ENCODE measurements around the gene TDRD12. TPM values are rescaled to one million over a fixed set of nuclear protein-coding genes. Genes with fewer than 3 reads are reported as not detected.
"Not testable (repeated sequence)": the region's sequence is repeated elsewhere in the genome, so short reads cannot be mapped to it uniquely, and the experiment has no call there.

TDRD12 gene
- total and polyA plus RNA-seq, 2 donors (not counting 1 experiment from before 2014, with no cell fraction given), result 0.17 TPM; not detected in 1

DNA sequence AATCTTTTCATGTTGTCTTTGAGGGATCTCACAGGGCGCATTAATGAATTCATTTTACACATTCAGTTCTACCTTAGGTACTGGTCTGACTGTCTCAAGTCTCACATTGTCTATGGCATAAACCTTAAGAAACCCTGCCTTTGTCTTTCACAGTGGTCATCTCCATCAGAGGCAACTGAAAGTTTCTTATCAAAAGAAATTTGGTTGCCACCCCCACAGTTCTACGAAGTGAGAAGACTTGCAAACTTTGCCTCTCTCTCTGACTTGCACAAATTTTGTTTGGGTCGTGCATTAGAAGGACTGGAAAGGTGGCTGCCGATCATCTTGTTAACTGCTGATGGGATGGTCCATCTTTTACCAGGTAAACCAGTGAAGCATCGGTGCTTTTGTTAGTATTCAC, 10.5 kb upstream of the TDRD12 start:
- Histone ChIP-seq H2AFZ (ENCODE audit: low read length) (no peak overlapping the region), H3K4me2 (ENCODE audit: extremely low read depth, insufficient read depth, low read length) (no peak overlapping the region), H3K79me2 (ENCODE audit: control insufficient read depth, insufficient read depth, low read length) (peaks cover 4% of the 10 kb centered on the region), H3K9ac (ENCODE audit: insufficient read depth, low read length) (no peak overlapping the region), H3K27ac (ENCODE audit: insufficient read depth, low read length) (no peak overlapping the region), H3K27me3 (ENCODE audit: control insufficient read depth, insufficient read depth, low read length) (no peaks in the 10 kb centered on the region), H3K4me1 (ENCODE audit: control insufficient read depth, extremely low read depth, insufficient read depth, low read length) (no peaks in the 10 kb centered on the region), H4K20me1 (ENCODE audit: control insufficient read depth, extremely low read depth, insufficient read depth, low read length) (no peaks in the 10 kb centered on the region), H3K4me3 (replicated peaks in 1 of 4; ENCODE audit: control extremely low read depth in 1 of 4, insufficient read depth in 1 of 4, low read depth in 3 of 4, low read length in 4 of 4) (no peak overlapping the region), H3K36me3 (ENCODE audit: control insufficient read depth, insufficient read depth, low read length) (no peaks in the 10 kb centered on the region), H3K9me3 (ENCODE audit: control insufficient read depth, insufficient read depth, low read depth, low read length) (no peaks in the 10 kb centered on the region)
- no peak for DNase-seq (ENCODE audit: low read depth in 2 of 2)
- no peak for TF ChIP-seq EZH2 (IDR thresholded peaks at IDR 0.05; ENCODE audit: low read length, missing control alignments)
- TF ChIP-seq, protein P1, sequence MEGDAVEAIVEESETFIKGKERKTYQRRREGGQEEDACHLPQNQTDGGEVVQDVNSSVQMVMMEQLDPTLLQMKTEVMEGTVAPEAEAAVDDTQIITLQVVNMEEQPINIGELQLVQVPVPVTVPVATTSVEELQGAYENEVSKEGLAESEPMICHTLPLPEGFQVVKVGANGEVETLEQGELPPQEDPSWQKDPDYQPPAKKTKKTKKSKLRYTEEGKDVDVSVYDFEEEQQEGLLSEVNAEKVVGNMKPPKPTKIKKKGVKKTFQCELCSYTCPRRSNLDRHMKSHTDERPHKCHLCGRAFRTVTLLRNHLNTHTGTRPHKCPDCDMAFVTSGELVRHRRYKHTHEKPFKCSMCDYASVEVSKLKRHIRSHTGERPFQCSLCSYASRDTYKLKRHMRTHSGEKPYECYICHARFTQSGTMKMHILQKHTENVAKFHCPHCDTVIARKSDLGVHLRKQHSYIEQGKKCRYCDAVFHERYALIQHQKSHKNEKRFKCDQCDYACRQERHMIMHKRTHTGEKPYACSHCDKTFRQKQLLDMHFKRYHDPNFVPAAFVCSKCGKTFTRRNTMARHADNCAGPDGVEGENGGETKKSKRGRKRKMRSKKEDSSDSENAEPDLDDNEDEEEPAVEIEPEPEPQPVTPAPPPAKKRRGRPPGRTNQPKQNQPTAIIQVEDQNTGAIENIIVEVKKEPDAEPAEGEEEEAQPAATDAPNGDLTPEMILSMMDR (conservative IDR thresholded peaks at IDR 0.05 in 1 of 2, IDR thresholded peaks at IDR 0.05 in 1 of 2; ENCODE audit: low read depth in 1 of 2, low read length in 2 of 2), result no peak

- DNase-seq (ENCODE audit: low read depth in 2 of 2), result no peak
- TF ChIP-seq EZH2 (IDR thresholded peaks at IDR 0.05; ENCODE audit: low read length, missing control alignments), result no peak
- TF ChIP-seq, protein P1 (conservative IDR thresholded peaks at IDR 0.05 in 1 of 2, IDR thresholded peaks at IDR 0.05 in 1 of 2; ENCODE audit: low read depth in 1 of 2, low read length in 2 of 2), result no peak
- no peaks in the 10 kb centered on the region for H3K9me3 ChIP-seq (ENCODE audit: control insufficient read depth, insufficient read depth, low read depth, low read length)
- H3K27me3 ChIP-seq (ENCODE audit: control insufficient read depth, insufficient read depth, low read length), result no peaks in the 10 kb centered on the region
- no peaks in the 10 kb centered on the region for H3K36me3 ChIP-seq (ENCODE audit: control insufficient read depth, insufficient read depth, low read length)
- H3K4me2 ChIP-seq (ENCODE audit: extremely low read depth, insufficient read depth, low read length), result no peak overlapping the region
- H4K20me1 ChIP-seq (ENCODE audit: control insufficient read depth, extremely low read depth, insufficient read depth, low read length), result no peaks in the 10 kb centered on the region
- no peaks in the 10 kb centered on the region for H3K4me1 ChIP-seq (ENCODE audit: control insufficient read depth, extremely low read depth, insufficient read depth, low read length)
- H3K4me3 ChIP-seq (replicated peaks in 1 of 4; ENCODE audit: control extremely low read depth in 1 of 4, insufficient read depth in 1 of 4, low read depth in 3 of 4, low read length in 4 of 4), result no peak overlapping the region
- peaks cover 3% of the 10 kb centered on the region for H3K79me2 ChIP-seq (ENCODE audit: control insufficient read depth, insufficient read depth, low read length)
- H3K27ac ChIP-seq (ENCODE audit: insufficient read depth, low read length), result no peak overlapping the region
- no peak overlapping the region for H3K9ac ChIP-seq (ENCODE audit: insufficient read depth, low read length)
- no peak overlapping the region for H2AFZ ChIP-seq (ENCODE audit: low read length)
Observed at GRCh38 chr19:32711747-32712146, 7.8 kb upstream of the TDRD12 start.

DNA sequence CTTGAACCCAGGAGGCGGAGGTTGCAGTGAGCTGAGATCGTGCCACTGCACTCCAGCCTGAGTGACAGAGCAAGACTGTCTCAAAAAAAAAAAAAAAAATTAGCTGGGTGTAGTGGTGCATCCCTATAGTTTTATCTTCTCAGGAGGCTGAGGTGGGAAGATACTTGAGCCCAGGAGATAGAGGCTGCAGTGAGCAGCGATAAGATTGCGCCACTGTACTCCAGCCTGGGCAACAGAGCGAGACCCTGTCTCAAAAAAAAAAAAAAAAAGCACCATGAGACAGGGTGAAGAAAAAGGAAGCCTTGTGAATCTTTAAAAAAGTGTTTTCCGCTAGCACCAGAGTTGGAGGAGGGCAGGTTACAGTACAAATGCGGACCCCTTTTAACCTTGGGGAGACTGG, 3.4 kb upstream of the TDRD12 start:
- H3K27me3 ChIP-seq (ENCODE audit: control insufficient read depth, insufficient read depth, low read length); H3K9me3 ChIP-seq (ENCODE audit: control insufficient read depth, insufficient read depth, low read depth, low read length); H3K4me3 ChIP-seq (replicated peaks in 1 of 4; ENCODE audit: control extremely low read depth in 1 of 4, insufficient read depth in 1 of 4, low read depth in 3 of 4, low read length in 4 of 4); H3K27ac ChIP-seq (ENCODE audit: insufficient read depth, low read length); H3K9ac ChIP-seq (ENCODE audit: insufficient read depth, low read length); H4K20me1 ChIP-seq (ENCODE audit: control insufficient read depth, extremely low read depth, insufficient read depth, low read length); DNase-seq (ENCODE audit: low read depth in 2 of 2); H3K4me2 ChIP-seq (ENCODE audit: extremely low read depth, insufficient read depth, low read length); H2AFZ ChIP-seq (ENCODE audit: low read length); H3K79me2 ChIP-seq (ENCODE audit: control insufficient read depth, insufficient read depth, low read length); H3K36me3 ChIP-seq (ENCODE audit: control insufficient read depth, insufficient read depth, low read length); H3K4me1 ChIP-seq (ENCODE audit: control insufficient read depth, extremely low read depth, insufficient read depth, low read length): not testable (repeated sequence)

Data from fibroblast of lung (primary cell).